NCI-H2171 (cell line): ENCODE results near the gene PNMA8A.

Experiments
- DNase-seq: peaks from one replicate; lab custom pipeline; 2025; lab: John Stamatoyannopoulos, UW

Gene PNMA8A

DNA sequence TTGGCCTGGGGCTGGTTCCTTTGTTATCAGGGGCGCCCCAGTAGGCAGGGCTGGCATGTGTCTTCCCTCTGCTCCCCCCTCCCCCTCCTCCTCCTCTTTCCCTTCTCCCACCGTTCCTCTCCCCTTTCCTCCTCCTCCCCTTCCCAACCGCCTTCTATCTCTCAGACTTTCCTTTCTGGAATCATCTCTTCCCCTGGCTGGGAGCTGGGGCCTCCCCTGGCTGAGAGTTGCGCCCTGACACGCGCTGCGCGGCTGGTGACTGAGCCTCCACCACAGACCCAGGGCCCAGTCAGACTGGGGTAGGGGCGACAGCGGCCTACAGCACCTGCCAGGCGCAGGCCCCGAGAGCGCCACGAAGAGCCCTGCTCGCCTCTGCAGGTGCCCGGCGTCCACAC, 21.5 kb upstream of the PNMA8A start:
- DNase-seq, result no peak

GRCh38 chr19:46491975-46492682, 20.8 kb upstream of the PNMA8A start:
- no peak for DNase-seq

DNA sequence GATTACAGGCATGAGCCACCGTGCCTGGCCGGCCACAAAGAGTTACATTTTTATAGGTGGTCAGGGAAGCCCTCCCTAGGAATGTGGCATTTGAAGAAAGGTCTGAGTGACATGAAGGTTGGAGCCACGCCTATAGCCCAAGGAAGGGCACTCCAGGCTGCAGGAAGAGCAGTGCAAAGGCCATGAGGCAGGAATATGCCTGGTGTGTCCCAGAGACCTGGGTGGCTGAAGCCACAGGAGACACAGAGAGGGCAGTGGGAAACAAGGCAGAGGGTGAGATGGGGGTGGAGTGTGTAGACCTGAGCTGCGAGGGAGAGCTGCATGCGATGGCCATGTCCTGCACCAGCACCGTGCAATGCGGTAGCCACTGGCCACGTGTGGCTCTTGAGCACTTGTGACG, 19.4 kb upstream of the PNMA8A start:
- no peak for DNase-seq

DNA sequence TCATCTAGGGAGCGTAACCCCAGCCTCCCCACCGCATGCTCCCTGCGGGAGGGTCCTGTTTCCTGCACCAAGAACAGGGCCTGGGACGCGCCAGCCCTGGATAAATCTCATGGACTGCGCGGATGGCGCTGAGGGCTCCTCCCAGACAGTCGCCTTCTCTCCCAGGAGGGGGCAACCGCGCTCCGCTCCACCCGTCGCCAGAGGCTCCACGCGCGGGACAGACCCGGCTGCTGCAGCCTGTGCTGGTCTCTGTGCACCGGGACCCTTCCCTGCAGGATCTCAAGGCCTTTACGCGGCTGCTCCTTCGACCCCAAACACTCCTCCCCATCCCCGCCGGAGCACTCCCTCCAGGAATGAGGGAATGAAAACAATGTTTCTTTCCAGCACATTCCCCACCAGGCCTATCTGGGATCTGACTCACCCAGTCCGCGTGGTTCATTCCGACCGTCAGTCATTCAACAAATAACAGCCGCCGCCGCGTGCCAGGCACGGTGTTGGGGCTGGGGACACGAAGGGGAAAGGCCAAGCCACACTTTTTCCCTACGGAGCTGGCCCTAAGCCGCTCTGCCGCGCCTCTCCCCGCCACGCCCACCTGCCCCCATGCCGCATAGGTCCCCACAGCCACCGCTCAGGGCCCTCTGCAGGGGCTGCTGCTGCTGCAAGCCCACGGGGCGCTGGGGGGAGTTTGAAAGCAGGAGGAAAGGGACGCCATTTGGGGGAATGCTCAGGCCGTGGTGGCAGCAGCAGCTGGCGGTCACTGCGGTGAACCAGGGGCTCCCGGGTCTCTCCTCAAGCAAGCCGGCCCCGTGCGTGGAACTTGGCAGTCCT, 18.3 kb upstream of the PNMA8A start:
- no peak for DNase-seq

DNA sequence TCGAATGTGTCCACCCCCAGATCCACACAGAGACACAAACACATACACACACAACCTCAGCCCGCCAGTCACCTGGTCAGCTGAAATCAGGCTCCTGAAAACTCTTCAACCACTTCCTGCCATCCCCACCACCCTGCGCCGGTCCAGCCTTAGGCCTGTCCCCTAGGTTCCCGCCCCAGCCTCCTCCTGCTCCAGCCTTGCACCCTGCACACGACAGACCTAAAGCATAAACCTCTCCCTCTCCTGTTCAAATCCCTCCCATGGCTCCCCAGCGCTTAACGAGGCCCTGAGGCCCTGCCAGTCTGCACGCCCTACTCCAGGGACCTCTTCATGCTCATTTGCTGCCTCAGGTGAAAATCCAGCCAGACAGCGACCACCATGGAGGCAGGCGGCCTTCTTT, 17.2 kb upstream of the PNMA8A start:
- no peak for DNase-seq

DNA sequence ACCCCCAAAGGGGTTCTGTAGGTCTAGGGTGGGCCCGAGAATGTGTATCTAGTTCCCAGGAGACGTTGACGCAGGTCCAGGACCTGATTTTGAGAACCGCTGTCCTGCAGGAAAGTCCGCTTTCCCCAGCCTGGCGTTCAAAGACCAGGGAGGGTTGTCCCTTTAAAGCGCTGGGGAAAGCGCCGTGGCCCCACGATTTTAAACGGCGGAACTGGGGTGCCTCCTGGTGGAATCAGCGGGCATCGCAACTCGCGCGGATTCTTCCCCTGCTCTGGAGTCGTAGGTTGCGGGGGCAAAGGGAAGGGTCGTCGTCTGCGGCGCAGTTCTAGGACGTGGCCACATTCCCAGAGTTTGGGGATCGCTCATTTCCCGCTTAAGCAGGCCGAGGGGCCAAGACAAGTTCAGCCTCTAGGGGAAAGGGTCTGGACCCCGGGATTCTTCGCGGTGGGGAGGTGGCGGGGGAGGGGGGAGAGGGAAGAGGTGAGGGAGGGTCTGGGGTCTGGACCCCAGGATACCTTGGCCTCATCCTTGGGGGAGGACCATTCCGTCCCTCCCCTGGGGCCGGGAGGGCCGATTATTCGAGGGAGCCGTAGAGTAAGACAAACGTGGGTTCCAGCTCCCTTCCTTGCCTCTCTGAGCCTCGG, 16.6 kb upstream of the PNMA8A start:
- DNase-seq, result peak; percentile 49

DNA sequence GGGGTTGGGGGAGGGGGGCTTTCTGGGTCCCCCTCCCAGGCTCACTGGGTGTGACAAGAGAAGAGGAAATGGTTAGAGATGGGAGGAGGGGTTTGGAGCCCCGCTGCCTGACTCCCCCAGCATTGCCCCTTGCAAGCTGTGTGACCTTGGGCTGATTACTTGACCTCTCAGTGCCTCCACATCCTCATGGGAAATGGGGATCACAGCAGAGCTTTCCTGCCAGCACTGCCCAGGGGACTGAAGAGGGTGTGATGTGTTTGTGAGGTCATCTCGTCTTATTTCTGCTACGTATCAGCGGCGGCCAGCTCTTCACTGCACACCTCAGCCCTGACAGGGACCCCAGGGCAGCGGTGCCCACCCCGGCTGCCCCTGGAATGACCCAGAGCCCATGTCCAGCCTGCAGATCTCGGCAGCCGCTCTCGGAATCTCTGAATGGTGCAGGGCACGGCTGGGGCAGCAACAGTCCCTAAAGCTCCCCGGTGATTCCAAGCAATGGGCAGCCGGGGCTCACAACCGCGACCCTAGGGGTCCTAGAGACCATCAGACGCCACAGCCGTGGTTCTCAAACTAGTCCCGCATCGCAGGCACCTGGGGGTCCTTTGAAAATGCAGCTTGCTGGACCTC, 15.9 kb upstream of the PNMA8A start:
- no peak for DNase-seq

- DNase-seq, result no peak
Measured at GRCh38 chr19:46486358-46486757, 15.0 kb upstream of the PNMA8A start.

GRCh38 chr19:46484656-46485055, 13.3 kb upstream of the PNMA8A start:
- no peak for DNase-seq

GRCh38 chr19:46482631-46483030, 11.3 kb upstream of the PNMA8A start:
- DNase-seq, result no peak

DNA sequence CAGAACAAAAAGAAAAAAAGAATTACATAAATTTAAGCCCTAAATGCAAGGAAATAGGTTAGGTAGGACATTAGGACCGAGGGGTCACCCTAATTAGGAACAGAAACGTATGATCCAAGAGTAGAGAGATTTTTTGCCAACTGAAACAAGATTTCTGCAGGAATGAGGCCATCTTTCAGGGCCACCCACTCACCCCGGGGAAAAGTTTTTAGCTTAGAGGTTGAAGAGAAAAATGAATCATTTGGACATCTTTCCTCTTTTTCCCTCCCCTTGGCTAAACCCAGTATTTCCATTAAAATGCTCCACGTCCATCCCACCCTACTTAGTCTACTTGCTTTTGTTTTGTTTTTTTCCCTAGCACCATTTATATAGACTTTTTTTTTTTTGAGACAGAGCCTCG, 10.6 kb upstream of the PNMA8A start:
- no peak for DNase-seq

DNA sequence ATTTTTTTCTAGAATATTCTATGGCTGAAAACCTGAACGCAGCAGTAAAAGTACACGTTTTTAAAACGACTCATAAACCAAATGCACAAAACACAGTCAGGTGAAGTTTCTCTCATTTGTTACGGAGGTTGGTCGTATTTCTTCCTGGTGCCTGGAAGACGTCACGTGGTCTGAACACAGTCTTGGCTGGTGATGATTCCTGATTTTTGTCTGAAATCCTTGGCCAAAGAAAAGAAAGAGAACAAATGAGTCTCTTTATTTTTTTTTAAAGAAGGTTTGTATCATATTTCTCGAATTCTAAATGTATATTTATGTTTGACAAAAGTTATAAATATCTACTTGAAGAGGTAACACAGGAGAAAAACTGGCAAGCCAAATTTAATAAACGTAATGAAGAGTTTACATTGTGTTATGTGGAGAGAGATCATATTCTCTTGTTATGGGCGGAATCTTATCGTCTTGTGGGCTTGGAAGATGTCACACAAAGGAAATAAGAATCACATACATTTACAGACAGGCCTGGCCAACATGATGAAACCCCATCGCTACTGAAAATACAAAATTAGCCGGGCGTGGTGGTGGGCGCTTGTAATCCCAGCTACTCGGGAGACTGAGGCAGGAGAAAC, 10.0 kb upstream of the PNMA8A start:
- DNase-seq, result no peak

DNA sequence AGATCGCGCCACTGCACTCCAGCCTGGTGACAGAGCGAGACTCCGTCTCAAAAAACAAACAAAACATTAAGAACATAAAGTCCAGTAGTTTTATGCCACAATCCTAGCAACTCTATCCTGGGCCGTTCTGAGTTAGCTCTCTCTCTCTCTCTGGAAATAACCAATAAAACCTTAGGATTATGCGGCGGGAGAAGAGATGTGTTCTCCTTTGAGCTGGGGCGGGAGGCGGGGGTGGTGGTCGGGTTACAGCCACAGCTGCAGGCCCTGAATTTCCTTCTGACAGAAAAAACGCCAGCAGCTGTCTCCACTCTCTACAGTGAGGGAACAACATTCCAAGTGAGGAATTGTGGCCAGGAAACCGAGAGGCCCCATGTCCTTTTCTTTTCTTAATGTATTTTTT, 9.1 kb upstream of the PNMA8A start:
- peak; percentile 83 for DNase-seq

GRCh38 chr19:46478356-46478986, 7.1 kb upstream of the PNMA8A start:
- peak; percentile 64 for DNase-seq

GRCh38 chr19:46475986-46476385, 4.6 kb upstream of the PNMA8A start:
- no peak for DNase-seq

DNA sequence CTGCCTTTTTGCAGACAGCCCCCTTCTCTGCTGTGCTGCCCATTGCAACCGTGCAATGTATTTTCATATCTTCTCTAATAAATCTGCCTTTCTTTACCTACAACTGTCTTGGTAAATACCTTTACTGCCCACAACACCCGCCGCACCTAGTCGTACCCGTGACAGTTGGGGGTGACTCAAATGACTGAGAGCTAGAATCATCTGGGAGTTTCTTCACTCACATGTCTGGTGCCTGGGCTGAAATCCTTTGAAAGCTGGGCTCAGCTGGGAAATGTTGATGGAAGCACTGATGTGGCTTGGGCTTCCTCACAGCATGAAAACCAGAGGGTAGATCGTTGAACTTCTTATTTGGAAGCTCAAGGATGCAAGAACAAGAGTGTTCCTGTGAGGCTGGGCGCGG, 2.8 kb upstream of the PNMA8A start:
- DNase-seq, result no peak

DNA sequence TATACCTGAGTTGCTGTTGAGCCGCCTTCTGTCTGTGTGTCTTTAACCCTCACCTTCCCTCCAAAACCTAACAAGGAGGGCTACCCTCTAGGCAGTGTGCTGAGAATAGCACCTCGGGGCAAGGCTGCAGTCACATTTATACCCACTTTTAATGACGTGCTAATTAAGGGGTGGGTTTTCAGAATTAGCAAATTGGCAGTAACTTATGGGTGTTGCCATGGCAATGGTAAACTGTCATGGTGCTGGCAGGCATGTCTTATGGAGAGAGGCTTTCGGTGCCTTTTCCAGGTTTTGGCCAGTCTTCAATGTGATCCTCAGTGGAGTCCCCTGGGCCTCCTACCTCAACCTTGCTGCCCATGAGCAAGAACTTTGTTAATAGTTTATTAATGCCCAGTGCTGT, 1.2 kb upstream of the PNMA8A start:
- no peak for DNase-seq

DNA sequence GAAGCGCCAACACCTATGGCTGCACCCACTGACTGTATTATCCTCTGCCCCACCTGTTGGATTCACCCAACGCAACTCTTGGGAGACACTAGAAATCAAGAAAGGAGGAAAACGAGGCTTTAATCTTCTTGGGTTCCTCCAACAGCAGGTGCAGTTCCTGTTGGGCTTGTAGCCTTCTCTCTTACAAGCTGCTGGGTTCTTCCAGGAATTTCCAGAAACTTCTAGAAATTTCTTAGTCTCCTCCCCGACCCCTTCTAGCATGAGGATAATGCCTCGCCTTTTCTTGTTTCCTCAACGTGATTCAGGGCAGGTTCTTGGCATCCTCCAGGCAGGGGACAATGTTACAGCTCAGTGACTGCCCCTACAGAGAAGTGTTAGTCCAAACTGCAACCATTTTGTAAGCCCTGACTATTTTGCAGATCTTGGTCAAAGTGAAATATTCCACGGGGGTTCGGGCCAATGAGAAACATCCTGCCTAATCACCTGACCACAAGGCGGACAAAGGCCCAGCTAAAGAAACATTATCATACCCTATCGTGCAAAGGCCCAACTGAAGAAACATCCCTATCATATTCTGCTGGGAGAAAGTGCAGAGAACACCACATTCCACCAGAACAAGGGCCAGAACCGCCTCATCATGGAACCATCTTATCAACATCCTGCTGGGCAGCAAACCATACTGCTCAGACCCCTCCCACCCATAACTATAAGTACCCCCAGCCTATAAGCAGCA, 614 bp upstream of the PNMA8A start:
- DNase-seq, result no peak

DNA sequence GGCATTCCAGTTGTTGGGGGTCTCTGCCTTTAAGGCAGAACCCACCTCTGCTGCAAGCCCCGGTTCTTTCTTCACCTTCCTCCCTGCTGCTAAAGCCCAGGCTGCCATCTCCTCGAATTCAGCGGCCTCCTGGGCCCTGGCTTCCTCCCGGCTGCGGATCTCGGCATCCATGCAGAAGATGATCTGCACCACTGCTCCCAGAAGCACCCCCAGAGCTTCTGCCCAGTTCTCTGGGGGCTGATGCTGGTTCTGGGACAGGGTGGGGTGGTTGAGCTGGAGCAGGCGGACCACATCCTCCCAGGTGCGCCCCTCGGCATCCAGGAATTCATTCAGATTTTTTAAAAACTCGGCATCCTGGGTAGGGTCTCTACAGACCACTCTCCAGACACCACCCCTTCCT, 987 bp downstream of the PNMA8A start:
- DNase-seq, result no peak

- DNase-seq, result no peak
Measured at GRCh38 chr19:46469541-46470185, 1.7 kb downstream of the PNMA8A start.
